ENCODE data around the gene LIPM.

Gene LIPM

GRCh38 chr10:88791924-88792323 is 10.6 kb upstream of the LIPM start:
- TF ChIP-seq CTCF (IDR thresholded peaks at IDR 0.05; ENCODE audit: insufficient read depth, low read length, poor library complexity, severe bottlenecking): peak; percentile 60
- no peak for DNase-seq (ENCODE audit: extremely low read depth, insufficient read length)

GRCh38 chr10:88792661-88793060 is 9.9 kb upstream of the LIPM start:
- Histone ChIP-seq H3K4me3 (replicated peaks; ENCODE audit: low read depth, low read length) (no peak overlapping the region), H3K36me3 (ENCODE audit: control insufficient read depth, insufficient read depth, low read length) (no peaks in the 10 kb centered on the region), H3K27me3 (replicated peaks; ENCODE audit: control insufficient read depth, insufficient read depth, low read length) (no peaks in the 10 kb centered on the region)
- DNase-seq (ENCODE audit: extremely low read depth, insufficient read length): no peak
- TF ChIP-seq CTCF (IDR thresholded peaks at IDR 0.05; ENCODE audit: insufficient read depth, low read length, poor library complexity, severe bottlenecking): no peak

More at GRCh38 chr10:88791924-88792323, 10.6 kb upstream of the LIPM start:
- H3K4me3 ChIP-seq (replicated peaks; ENCODE audit: low read depth, low read length): no peak overlapping the region
- H3K36me3 ChIP-seq (ENCODE audit: control insufficient read depth, insufficient read depth, low read length): no peaks in the 10 kb centered on the region
- H3K27me3 ChIP-seq (replicated peaks; ENCODE audit: control insufficient read depth, insufficient read depth, low read length): no peaks in the 10 kb centered on the region

- Histone ChIP-seq H3K36me3 (ENCODE audit: control insufficient read depth, insufficient read depth, low read length) (no peaks in the 10 kb centered on the region), H3K27me3 (replicated peaks; ENCODE audit: control insufficient read depth, insufficient read depth, low read length) (no peaks in the 10 kb centered on the region), H3K4me3 (replicated peaks; ENCODE audit: low read depth, low read length) (no peak overlapping the region)
- DNase-seq (ENCODE audit: extremely low read depth, insufficient read length): peak; percentile 20
- no peak for TF ChIP-seq CTCF (IDR thresholded peaks at IDR 0.05; ENCODE audit: insufficient read depth, low read length, poor library complexity, severe bottlenecking)
Measured at GRCh38 chr10:88793712-88794299, 8.7 kb upstream of the LIPM start.

GRCh38 chr10:88794731-88795130 is 7.8 kb upstream of the LIPM start:
- DNase-seq (ENCODE audit: extremely low read depth, insufficient read length): no peak
- Histone ChIP-seq H3K27me3 (replicated peaks; ENCODE audit: control insufficient read depth, insufficient read depth, low read length) (no peaks in the 10 kb centered on the region), H3K4me3 (replicated peaks; ENCODE audit: low read depth, low read length) (no peak overlapping the region), H3K36me3 (ENCODE audit: control insufficient read depth, insufficient read depth, low read length) (no peaks in the 10 kb centered on the region)
- no peak for TF ChIP-seq CTCF (IDR thresholded peaks at IDR 0.05; ENCODE audit: insufficient read depth, low read length, poor library complexity, severe bottlenecking)

- TF ChIP-seq CTCF (IDR thresholded peaks at IDR 0.05; ENCODE audit: insufficient read depth, low read length, poor library complexity, severe bottlenecking): no peak
- no peaks in the 10 kb centered on the region for H3K27me3 ChIP-seq (replicated peaks; ENCODE audit: control insufficient read depth, insufficient read depth, low read length)
- no peak overlapping the region for H3K4me3 ChIP-seq (replicated peaks; ENCODE audit: low read depth, low read length)
- no peak for DNase-seq (ENCODE audit: extremely low read depth, insufficient read length)
- no peaks in the 10 kb centered on the region for H3K36me3 ChIP-seq (ENCODE audit: control insufficient read depth, insufficient read depth, low read length)
Measured at GRCh38 chr10:88800152-88801125, 2.1 kb upstream of the LIPM start.

Measured in GM06990 (cell line).